GM03348 (cell line): ENCODE measurements around the gene GADL1.
A peak's percentile ranks its signal among the peaks of the same experiment; 100 is the strongest.

Experiments
- DNase-seq: peaks from one replicate; pipeline ENCODE4 v3.0.0; 2012; ENCODE audit warnings: low spot score

Gene GADL1

DNA sequence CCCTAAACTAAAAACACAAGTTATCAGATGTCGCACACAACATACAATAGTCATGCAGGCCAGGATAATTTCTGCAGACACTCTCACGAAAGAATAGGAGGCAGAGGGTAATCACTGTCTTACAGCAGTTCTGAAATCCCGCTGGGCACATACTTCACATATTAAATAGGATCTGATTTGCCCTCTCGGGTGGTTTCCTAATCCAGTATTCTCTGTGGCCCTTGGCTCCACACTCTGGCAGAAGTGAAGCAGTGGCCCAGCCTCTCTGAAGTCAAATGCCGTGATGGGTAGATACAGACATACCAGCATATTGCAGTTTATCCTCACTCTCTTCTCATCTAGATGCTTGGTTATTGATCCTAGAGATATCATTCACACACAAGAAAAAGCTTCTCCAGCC is 19.0 kb downstream of the GADL1 start:
- no peak for DNase-seq

GRCh38 chr3:30873671-30874070 is 20.8 kb downstream of the GADL1 start:
- DNase-seq, result no peak

DNA sequence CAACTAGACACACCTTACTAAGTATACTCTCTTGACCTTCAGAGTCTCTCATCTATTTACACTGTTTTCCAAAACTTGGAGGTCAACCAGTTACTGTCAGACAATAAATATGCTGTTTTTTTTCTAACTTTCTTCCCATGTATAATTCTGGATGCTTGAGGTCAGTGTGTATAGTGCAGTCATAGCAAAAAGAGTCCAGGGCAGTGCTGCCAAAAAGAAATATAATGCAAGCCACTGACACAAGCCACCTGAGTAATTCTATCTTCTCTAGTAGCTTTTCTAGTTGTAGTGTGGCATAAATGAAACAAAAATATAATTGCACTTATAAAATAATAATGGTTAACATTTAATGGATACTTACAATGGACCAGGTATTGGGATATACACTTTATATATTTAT is 21.6 kb downstream of the GADL1 start:
- no peak for DNase-seq

GRCh38 chr3:30871720-30872119 is 22.7 kb downstream of the GADL1 start:
- no peak for DNase-seq

DNA sequence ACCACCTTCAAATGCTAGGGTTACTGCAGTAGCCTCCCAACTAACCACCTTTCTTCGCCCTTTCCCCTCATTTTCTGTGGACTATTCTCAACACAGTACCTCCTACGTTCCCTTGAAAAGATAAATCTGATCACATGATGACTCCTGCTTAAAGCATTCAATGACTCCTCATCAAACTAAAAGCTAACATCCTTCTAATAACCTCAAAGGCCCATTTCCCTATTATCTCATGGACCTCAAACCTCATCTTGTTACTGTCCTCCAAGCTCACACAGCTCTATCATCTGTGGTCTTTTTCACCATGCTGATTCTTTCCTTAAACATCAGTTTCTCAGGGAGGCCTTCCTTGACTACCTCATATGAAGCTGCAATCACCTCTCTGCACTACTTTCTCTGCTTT is 29.6 kb downstream of the GADL1 start:
- no peak for DNase-seq

DNA sequence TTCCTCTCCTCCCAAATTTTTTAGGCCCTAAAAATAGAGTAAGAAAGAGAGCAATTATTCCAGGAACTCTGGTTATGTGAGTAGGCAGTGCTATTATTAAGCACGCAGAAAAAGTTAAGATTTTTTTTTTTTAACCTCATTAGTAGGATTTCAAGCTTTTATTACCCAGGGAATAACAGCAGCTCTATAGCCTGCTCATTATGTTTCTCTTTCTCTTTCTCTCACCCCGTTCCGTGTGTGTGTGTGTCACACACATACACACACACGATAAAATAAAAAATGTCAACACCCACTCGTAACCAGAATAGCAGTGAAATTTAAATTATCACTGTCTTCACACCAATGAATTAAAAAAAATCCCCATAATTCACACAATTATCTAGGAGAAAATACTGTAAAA is 30.3 kb downstream of the GADL1 start:
- no peak for DNase-seq

DNA sequence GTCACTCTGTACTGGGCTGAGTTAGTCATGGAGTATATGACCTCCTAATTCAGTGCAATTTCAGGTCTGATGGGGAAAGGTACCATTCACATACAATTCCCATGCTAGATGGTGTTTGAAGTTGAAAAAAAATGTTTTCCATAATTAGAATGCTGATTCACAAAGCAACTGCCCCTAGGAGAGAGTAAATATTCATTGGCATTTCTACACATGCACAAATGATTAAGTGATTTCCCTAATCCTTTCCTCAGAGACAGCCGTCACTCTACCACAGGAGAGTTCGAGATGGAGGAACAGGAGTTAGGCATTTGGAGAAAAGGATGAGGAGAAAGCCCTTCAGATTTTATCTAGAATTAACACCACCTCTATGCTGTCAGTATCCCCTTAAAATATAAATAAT is 32.5 kb downstream of the GADL1 start:
- DNase-seq, result no peak

- DNase-seq, result no peak
Measured at GRCh38 chr3:30858894-30859389, 35.5 kb downstream of the GADL1 start.

DNA sequence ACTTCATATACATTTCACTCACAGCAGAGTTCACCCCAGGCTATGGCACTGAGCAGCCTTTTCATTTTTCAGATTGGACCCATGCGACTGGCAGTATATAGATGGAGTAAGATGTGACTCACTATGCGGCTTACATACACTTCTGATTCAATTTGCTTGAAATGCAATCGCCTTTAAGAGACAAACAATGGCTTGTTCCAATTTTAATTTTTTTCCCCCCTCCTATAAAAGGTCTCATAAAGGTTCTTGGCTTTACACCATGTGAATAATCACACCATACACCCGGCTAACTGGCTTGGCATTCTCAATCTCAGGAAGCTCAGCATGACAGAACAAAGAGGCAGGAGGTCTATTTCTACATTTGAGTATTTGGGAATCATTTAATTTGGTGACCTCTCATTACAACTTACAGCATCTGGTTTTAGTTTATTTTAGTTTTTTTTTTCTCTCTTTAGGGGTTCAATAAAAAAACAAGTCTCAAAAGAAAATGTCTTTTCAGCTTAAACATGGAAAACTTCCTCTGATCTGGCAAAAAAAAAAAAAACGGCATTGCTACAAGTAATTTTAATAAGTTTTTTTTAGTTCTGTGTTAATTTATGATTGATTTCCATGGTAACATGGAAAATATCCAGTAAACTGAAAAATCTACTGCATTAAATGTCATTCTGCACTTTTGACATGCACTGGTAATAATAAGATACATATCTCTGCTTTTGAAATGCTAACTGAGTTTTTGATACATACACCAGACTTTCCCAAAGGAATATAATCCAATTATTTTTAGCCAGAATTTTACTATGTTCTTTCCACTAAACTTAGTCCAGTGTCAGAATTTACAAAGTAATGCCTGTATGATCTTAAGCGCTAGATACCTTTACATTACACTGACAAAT is 38.8 kb downstream of the GADL1 start:
- no peak for DNase-seq

DNA sequence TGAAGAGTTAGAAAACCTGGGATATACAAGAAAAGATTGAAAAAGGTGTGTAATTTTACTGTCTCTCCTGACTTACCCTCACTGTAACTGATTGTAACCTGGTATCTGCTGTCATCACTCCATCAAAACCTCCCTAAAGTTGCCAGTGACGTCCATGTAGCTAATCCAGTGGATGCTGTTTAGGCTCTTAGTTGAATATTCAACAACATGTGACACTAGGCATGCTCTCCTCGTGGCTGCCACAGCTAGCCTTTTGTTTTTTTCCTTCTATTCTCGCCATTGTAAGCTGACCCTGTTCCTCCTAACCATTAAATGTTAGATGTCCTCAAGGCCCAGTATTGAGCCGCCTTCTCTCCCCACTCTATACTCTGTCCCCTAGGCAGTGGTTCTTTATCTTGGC is 41.6 kb downstream of the GADL1 start:
- no peak for DNase-seq

DNA sequence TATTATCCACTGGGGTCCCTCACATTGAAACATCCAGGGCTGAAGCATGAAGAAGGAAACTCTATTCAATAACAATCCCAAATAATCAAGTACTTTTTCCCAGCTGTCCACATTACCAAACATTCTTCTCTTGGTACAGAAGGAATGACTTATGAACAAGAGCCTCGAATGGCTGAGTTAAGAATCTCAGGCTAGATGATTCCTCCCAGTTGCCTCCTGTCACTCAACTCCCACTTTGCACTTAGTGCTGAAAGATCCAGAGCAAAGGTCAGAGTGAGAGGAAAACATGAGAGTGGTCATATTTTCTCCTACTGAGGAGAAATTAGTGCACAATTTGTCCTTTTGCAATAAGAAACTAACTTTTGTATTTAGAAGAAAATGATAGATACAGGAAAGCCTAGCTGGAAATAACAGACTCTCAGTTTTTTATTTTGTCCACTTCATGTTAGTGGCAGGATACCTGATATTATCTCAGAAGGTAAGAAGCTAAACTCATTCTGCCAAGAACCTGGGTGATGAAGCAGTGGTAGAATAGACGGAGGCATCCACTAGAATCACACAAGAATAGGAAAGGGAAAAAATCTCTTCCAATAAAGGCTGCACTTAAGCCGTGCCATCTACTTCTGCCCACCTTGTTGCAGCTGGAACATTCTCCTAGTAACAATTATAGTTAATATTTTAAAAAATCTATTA is 46.2 kb downstream of the GADL1 start:
- DNase-seq, result no peak

DNA sequence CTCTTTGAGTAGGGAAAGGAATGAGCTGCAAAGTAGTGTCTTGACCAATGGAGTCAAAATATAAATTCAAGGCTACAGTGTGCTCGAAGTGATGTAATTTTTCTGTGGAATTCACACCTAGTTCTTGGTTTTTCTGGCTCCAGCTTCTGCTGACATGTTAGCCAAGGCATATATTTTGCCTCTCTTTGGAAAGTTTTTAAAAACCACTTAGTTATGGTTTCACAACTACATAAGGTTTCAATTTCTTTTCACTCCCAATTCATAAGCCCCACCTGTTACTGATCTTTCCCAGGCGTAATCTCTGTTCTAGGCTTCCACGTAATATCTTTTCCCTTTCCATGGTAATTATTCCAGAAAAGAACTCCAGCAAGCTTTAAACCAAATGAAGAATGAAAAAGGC is 46.9 kb downstream of the GADL1 start:
- peak; percentile 3 for DNase-seq

GRCh38 chr3:30845606-30846005 is 48.9 kb downstream of the GADL1 start:
- DNase-seq, result no peak

GRCh38 chr3:30843877-30844276 is 50.6 kb downstream of the GADL1 start:
- DNase-seq, result no peak

DNA sequence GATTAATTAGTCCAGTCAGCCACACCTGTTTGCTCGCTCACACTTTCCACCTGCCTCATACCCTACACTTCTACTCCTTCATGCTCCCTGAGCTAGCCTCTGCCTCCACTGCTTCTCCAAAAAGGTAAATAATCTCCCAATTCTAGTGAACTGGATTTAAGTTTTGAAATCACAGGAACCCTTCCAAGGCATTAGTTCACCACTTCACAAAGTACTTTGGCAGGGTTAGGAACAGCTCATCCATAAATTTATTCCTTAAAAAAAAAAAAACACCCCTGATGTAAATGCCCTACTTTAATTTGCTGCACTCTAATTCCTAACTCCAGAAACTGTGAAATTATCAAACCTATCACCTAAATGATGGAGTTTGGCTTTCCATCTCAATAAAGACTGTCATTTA is 58.3 kb downstream of the GADL1 start:
- DNase-seq, result no peak

GRCh38 chr3:30835667-30836066 is 58.8 kb downstream of the GADL1 start:
- no peak for DNase-seq

GRCh38 chr3:30832961-30833575 is 61.4 kb downstream of the GADL1 start:
- DNase-seq, result no peak

DNA sequence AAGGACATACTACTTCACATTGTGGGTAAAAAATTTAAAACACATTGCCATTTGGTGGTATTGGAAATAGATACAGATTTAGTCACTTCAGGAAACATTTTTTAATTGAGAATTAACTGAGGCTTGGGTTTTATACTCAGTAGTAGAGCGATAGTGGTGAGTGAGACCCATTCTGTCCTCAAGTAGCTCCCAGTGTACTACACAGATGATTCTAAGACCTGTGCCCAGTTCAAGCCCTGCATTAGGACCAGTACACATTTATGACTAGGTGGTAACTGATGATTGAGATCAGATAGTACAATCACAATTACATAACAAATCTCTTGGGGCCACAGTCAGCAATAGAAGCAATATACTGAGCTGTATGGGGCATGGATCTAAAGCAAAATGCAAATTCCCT is 67.4 kb downstream of the GADL1 start:
- no peak for DNase-seq

DNA sequence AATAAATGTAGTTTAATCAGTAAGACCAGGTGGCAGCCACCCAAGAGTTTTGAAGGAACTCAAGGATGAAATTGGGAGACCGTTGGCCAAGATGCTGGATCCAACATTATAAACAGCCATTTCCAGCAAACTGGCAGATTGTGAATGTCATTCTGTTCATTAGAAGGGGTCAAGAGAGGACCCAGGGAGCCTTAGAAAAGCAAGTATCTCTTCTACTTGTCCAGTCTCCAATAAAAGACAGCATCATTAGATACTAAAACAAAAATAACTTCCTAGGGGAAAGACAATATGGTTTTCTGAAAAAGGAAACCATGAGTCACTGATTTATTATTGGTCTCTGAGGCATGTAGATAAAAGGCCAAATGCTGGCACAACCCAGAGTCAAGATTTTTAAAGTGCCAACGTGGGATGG is 67.9 kb downstream of the GADL1 start:
- DNase-seq, result peak; percentile 18

GRCh38 chr3:30819067-30819798 is 75.2 kb downstream of the GADL1 start:
- no peak for DNase-seq

- DNase-seq, result no peak
Measured at GRCh38 chr3:30813734-30814133, 80.7 kb downstream of the GADL1 start.

- DNase-seq, result peak; percentile 7
Measured at GRCh38 chr3:30811151-30811795, 83.2 kb downstream of the GADL1 start.
